ENCODE data around the gene RNU6-9. TPM values are rescaled to one million over a fixed set of nuclear protein-coding genes. Genes with fewer than 3 reads are reported as not detected.

RNU6-9 gene
- total RNA-seq, 1 donor from 2014 or later: not detected

DNA sequence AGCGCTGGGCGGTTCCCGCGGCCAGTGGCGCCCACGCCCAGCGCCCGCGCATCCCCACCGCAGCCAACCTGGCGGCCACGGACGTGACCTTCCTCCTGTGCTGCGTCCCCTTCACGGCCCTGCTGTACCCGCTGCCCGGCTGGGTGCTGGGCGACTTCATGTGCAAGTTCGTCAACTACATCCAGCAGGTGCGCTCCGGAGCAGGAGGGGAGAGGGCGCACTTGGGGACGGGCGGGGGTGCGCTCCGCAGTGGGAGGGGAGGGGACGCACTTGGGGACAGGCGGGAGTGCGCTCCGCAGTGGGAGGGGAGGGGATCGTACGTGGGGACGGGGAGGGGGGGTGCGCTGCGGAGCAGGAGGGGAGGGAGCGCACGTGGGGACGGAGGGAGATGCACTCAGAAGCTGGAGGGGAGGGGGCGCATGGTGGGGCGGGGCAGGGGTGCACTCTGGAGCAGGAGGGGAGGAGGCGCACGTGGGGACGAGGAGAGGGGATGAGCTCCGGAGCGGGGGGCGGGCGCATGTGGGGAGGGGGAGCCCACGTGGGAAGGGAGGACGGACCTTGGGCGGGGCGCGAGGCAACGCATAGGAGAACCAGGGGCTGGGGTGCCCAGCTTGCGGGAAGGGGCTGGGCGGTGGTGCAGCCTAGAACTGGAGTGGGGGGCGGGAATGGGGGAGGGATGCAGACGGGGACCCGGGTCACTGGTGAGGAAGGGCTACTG lies 25.4 kb downstream of the RNU6-9 start:
- no peak overlapping the region for H3K4me2 ChIP-seq (ENCODE audit: low read length)
- H3K9me3 ChIP-seq (ENCODE audit: insufficient read depth, low read depth, low read length): no peaks in the 10 kb centered on the region
- H3K79me2 ChIP-seq (ENCODE audit: insufficient read depth, low read length): no peaks in the 10 kb centered on the region
- TF ChIP-seq, protein P1, sequence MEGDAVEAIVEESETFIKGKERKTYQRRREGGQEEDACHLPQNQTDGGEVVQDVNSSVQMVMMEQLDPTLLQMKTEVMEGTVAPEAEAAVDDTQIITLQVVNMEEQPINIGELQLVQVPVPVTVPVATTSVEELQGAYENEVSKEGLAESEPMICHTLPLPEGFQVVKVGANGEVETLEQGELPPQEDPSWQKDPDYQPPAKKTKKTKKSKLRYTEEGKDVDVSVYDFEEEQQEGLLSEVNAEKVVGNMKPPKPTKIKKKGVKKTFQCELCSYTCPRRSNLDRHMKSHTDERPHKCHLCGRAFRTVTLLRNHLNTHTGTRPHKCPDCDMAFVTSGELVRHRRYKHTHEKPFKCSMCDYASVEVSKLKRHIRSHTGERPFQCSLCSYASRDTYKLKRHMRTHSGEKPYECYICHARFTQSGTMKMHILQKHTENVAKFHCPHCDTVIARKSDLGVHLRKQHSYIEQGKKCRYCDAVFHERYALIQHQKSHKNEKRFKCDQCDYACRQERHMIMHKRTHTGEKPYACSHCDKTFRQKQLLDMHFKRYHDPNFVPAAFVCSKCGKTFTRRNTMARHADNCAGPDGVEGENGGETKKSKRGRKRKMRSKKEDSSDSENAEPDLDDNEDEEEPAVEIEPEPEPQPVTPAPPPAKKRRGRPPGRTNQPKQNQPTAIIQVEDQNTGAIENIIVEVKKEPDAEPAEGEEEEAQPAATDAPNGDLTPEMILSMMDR (IDR thresholded peaks at IDR 0.05; ENCODE audit: insufficient read depth, low read depth, low read length): no peak
- TF ChIP-seq EZH2 (IDR thresholded peaks at IDR 0.05; ENCODE audit: insufficient read depth, low read length): no peak
- no peaks in the 10 kb centered on the region for H3K4me1 Mint-ChIP-seq (ENCODE audit: low read depth, unreplicated experiment)
- DNase-seq (ENCODE audit: low read depth) (no peak), FAIRE-seq (no peak)
- H3K36me3 Mint-ChIP-seq (ENCODE audit: low read depth, unreplicated experiment): no peaks in the 10 kb centered on the region
- H3K4me3 ChIP-seq (ENCODE audit: insufficient read depth, low read depth, low read length): no peak overlapping the region
- H3K36me3 ChIP-seq (ENCODE audit: insufficient read depth, low read length): no peaks in the 10 kb centered on the region
- H3K27ac ChIP-seq (ENCODE audit: low read depth, low read length): no peak overlapping the region
- no peak overlapping the region for H3K4me3 Mint-ChIP-seq (ENCODE audit: unreplicated experiment)
- peaks cover 29% of the 10 kb centered on the region for H3K27me3 ChIP-seq (ENCODE audit: insufficient read depth, low read length)
- no peak overlapping the region for H3K27ac Mint-ChIP-seq (ENCODE audit: unreplicated experiment)
- peaks cover 6% of the 10 kb centered on the region for H3K4me1 ChIP-seq (ENCODE audit: insufficient read depth, low read length)
- H3K9ac ChIP-seq (ENCODE audit: low read length): no peak overlapping the region
- H2AFZ ChIP-seq (ENCODE audit: low read depth, low read length): no peak overlapping the region
- H4K20me1 ChIP-seq (ENCODE audit: insufficient read depth, low read length): no peaks in the 10 kb centered on the region
- peaks cover 12% of the 10 kb centered on the region for H3K27me3 Mint-ChIP-seq (ENCODE audit: low read depth, unreplicated experiment)
- peaks cover 2% of the 10 kb centered on the region for H3K9me3 Mint-ChIP-seq (ENCODE audit: unreplicated experiment)

DNA sequence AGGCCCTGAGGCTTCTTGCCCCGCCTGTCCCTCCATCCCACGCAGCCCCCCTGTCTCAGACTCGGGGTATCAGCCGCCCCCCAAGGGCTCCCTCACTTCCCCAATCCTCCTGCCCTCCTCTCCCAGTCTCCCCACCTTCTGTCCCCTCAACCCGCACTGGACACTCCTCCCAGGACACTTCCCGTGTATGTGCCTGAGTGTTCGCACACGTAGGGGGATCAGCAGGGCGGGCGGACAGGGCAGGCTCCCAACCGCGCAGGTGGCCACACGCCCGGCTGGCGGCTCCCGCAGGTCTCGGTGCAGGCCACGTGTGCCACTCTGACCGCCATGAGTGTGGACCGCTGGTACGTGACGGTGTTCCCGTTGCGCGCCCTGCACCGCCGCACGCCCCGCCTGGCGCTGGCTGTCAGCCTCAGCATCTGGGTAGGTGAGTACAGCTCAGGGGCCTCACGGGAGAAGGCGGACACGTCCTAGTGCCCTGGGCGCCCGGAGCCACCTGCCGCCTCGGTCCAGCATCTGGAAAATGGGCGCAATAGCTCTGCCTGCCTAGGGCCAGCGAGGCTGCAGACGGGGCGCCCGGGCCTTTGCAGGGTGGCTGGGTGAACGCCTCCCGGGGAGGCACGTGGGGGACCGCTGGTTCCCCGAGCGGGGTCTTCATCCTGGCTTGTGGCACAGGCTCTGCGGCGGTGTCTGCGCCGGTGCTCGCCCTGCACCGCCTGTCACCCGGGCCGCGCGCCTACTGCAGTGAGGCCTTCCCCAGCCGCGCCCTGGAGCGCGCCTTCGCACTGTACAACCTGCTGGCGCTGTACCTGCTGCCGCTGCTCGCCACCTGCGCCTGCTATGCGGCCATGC lies 26.1 kb downstream of the RNU6-9 start:
- Histone ChIP-seq H3K27ac (ENCODE audit: low read depth, low read length) (no peak overlapping the region), H3K4me2 (ENCODE audit: low read length) (no peak overlapping the region), H4K20me1 (ENCODE audit: insufficient read depth, low read length) (no peaks in the 10 kb centered on the region), H3K9ac (ENCODE audit: low read length) (no peak overlapping the region), H3K36me3 (ENCODE audit: insufficient read depth, low read length) (no peaks in the 10 kb centered on the region), H3K79me2 (ENCODE audit: insufficient read depth, low read length) (no peaks in the 10 kb centered on the region), H3K27me3 (ENCODE audit: insufficient read depth, low read length) (peaks cover 29% of the 10 kb centered on the region), H3K9me3 (ENCODE audit: insufficient read depth, low read depth, low read length) (no peaks in the 10 kb centered on the region), H2AFZ (ENCODE audit: low read depth, low read length) (no peak overlapping the region), H3K4me1 (ENCODE audit: insufficient read depth, low read length) (peaks cover 5% of the 10 kb centered on the region), H3K4me3 (ENCODE audit: insufficient read depth, low read depth, low read length) (no peak overlapping the region)
- DNase-seq (ENCODE audit: low read depth): no peak
- H3K9me3 Mint-ChIP-seq (ENCODE audit: unreplicated experiment): peaks cover 2% of the 10 kb centered on the region
- no peak overlapping the region for H3K4me3 Mint-ChIP-seq (ENCODE audit: unreplicated experiment)
- H3K27me3 Mint-ChIP-seq (ENCODE audit: low read depth, unreplicated experiment): peaks cover 12% of the 10 kb centered on the region
- FAIRE-seq: no peak
- no peaks in the 10 kb centered on the region for H3K4me1 Mint-ChIP-seq (ENCODE audit: low read depth, unreplicated experiment)
- TF ChIP-seq EZH2 (IDR thresholded peaks at IDR 0.05; ENCODE audit: insufficient read depth, low read length): peak; percentile 84
- TF ChIP-seq, protein P1 (IDR thresholded peaks at IDR 0.05; ENCODE audit: insufficient read depth, low read depth, low read length): no peak
- H3K27ac Mint-ChIP-seq (ENCODE audit: unreplicated experiment): no peak overlapping the region
- no peaks in the 10 kb centered on the region for H3K36me3 Mint-ChIP-seq (ENCODE audit: low read depth, unreplicated experiment)
